Vagina (tissue), 2 donors: ENCODE measurements around the gene HEATR3. TPM values are rescaled to one million over a fixed set of nuclear protein-coding genes. Genes with fewer than 3 reads are reported as not detected.

Source experiments
- DNase-seq, 2 donors: peaks; one replicate each; pipeline ENCODE4 v3.0.0-alpha.2; 2017; ENCODE audit errors: extremely low spot score in 2 of 2
- H3K27ac ChIP-seq: fragments of 200-600 bp; sonication (generic); one replicate; pipeline ENCODE4 v1.5.1; 2019
- H3K27me3 ChIP-seq: fragments of 200-600 bp; sonication (generic); one replicate; pipeline ENCODE4 v1.5.1; 2019
- H3K36me3 ChIP-seq, 2 donors: fragments of 200-600 bp; sonication (generic); one replicate each; pipeline ENCODE4 v1.5.1; 2017 to 2019
- H3K4me1 ChIP-seq: fragments of 200-600 bp; sonication (generic); one replicate; pipeline ENCODE4 v1.5.1; 2019
- H3K4me3 ChIP-seq, 2 donors: fragments of 200-600 bp; sonication (generic); 1 replicate in 1 of 2; 2 replicates in 1 of 2; pipeline ENCODE4 v1.5.1; 2016 to 2019
- H3K9me3 ChIP-seq: fragments of 200-600 bp; sonication (generic); one replicate; pipeline ENCODE4 v1.5.1; 2019
- POLR2A ChIP-seq, 2 donors: fragments of 450-650 bp; IDR thresholded peaks; one replicate each; pipeline ENCODE4 v1.6.1; 2017; ENCODE audit warnings: antibody characterized with exemption in 2 of 2, mild to moderate bottlenecking in 2 of 2, moderate library complexity in 2 of 2
- POLR2AphosphoS5 ChIP-seq, 2 donors: sonication (generic); formaldehyde crosslinking; IDR thresholded peaks; one replicate each; pipeline ENCODE4 v1.9.0; 2017; ENCODE audit warnings: antibody characterized with exemption in 2 of 2, mild to moderate bottlenecking in 2 of 2, low read depth in 1 of 2; ENCODE audit not compliant: insufficient read depth in 1 of 2
- intact Hi-C: fragments of 100-400 bp; cut with DNase I; formaldehyde crosslinking; loops from one replicate; pipeline ENCODE4 v1.15.1; 2023
- total RNA-seq: library from RNA; depleted of rRNA; stranded (reverse); fragments of >200 nt; gene quantifications from one replicate; pipeline ENCODE4 v1.2.3, GENCODE V29; 2016
- TF ChIP-seq, protein P1 (sequence below), 3 experiments: fragments of 450-650 bp in 2 of 3; fragments of 200-600 bp in 1 of 3; sonication (generic) in 1 of 3; IDR thresholded peaks; one replicate each; pipeline ENCODE4 v1.5.1; 2017 to 2019; ENCODE audit warnings: antibody characterized with exemption in 3 of 3, mild to moderate bottlenecking in 2 of 3, moderate library complexity in 2 of 3

The HEATR3 gene
- total RNA-seq, 1 donor from 2014 or later = 16.5 TPM

DNA sequence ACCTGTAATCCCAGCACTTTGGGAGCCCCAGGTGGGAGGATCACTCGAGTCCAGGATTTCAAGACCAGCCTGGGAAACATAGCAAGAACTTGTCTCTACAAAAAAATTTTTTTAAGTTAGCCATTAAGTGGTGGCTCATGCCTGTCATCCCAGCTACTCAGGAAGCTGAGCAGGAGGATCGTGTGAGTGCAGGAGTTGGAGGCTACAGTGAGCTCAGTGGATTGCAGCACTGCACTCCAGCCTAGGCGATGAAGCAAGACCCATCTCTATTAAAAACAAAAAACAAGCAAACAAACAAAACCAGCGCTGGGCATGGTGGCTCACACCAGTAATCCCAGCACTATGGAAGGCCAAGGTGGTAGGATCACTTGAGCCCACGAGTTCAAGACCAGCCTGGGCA lies 38.0 kb downstream of the HEATR3 start:
- Histone ChIP-seq H3K4me1 (no peaks in the 10 kb centered on the region), H3K27ac (no peak overlapping the region), H3K27me3 (no peaks in the 10 kb centered on the region), H3K36me3 (peaks cover 0 to 56% of the 10 kb centered on the region in 2 donors), H3K9me3 (no peaks in the 10 kb centered on the region), H3K4me3 (no peak overlapping the region)
- no peak for DNase-seq
- TF ChIP-seq, protein P1, sequence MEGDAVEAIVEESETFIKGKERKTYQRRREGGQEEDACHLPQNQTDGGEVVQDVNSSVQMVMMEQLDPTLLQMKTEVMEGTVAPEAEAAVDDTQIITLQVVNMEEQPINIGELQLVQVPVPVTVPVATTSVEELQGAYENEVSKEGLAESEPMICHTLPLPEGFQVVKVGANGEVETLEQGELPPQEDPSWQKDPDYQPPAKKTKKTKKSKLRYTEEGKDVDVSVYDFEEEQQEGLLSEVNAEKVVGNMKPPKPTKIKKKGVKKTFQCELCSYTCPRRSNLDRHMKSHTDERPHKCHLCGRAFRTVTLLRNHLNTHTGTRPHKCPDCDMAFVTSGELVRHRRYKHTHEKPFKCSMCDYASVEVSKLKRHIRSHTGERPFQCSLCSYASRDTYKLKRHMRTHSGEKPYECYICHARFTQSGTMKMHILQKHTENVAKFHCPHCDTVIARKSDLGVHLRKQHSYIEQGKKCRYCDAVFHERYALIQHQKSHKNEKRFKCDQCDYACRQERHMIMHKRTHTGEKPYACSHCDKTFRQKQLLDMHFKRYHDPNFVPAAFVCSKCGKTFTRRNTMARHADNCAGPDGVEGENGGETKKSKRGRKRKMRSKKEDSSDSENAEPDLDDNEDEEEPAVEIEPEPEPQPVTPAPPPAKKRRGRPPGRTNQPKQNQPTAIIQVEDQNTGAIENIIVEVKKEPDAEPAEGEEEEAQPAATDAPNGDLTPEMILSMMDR (IDR thresholded peaks at IDR 0.05) = no peak
- TF ChIP-seq POLR2AphosphoS5 (IDR thresholded peaks at IDR 0.05; ENCODE audit: insufficient read depth in 1 of 2, low read depth in 1 of 2) = no peak
- no peak for TF ChIP-seq POLR2A (IDR thresholded peaks at IDR 0.05)
- intact Hi-C loops = no loop called here

DNA sequence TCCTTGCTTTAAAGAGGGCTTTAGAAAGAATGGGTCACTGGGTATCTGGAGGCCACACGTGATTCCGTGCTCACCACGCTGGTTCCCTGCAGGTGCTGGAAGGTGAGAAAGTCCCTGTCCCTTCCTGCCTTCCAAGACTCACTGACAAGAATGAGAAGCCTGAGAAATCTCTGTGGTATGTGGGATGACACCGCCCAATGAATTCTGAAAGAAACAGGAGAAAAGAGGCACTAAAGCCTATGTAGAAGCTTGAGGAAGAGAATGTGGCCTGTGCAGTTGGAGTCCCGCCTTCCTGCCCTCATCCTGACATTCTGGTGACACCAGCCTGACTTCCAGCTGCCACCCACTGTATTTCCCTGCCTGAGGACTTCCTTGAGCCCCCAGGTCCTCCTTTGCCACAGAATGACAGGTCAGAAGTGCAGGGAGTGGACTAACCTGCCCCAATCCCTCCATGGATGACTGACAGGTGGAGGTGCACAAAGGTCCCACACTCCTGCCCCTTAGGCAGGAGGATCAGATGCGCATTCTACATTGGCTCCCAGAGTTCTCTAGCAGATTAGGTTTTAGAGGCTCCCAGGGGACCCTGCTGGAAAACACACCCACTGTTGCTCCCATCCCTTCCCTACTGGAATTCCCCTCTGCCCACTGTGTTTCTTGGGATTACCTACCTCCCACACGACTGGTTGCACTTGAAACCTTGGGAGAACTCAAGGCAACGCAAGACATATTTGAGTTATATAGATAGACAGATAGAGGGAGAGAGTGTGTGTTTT lies 48.8 kb downstream of the HEATR3 start:
- H3K4me3 ChIP-seq = no peak overlapping the region
- TF ChIP-seq POLR2A (IDR thresholded peaks at IDR 0.05) (no peak), POLR2AphosphoS5 (IDR thresholded peaks at IDR 0.05; ENCODE audit: insufficient read depth in 1 of 2, low read depth in 1 of 2) (no peak)
- TF ChIP-seq, protein P1 (IDR thresholded peaks at IDR 0.05) = no peak
- intact Hi-C loops = no loop called here
- no peak overlapping the region for H3K27ac ChIP-seq
- no peak for DNase-seq
- no peaks in the 10 kb centered on the region for H3K36me3 ChIP-seq
- no peaks in the 10 kb centered on the region for H3K27me3 ChIP-seq
- H3K9me3 ChIP-seq = no peaks in the 10 kb centered on the region
- H3K4me1 ChIP-seq = no peaks in the 10 kb centered on the region

DNA sequence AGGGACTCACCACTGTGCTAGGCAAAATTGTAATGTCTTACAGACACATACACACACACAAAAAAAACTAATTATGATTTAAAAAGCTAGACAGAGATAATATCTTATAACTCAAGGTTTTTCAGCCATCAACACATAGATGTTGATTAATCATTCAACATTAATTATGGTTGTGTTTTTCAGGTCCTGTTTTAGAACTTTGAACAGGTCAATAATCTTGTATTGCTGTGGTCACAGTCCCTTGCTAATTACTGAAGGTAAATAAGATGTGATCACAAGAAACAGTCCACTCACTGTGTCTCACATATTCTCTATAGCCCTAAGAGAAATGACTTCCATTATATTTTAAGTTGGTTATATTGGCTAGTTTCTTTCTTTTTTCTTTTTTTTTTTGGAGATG lies 54.9 kb downstream of the HEATR3 start:
- intact Hi-C loops = no loop called here
- TF ChIP-seq, protein P1 (IDR thresholded peaks at IDR 0.05) = no peak
- TF ChIP-seq POLR2AphosphoS5 (IDR thresholded peaks at IDR 0.05; ENCODE audit: insufficient read depth in 1 of 2, low read depth in 1 of 2) (no peak), POLR2A (IDR thresholded peaks at IDR 0.05) (no peak)
- Histone ChIP-seq H3K9me3 (no peaks in the 10 kb centered on the region), H3K27ac (no peak overlapping the region), H3K4me3 (no peak overlapping the region), H3K27me3 (no peaks in the 10 kb centered on the region), H3K36me3 (no peaks in the 10 kb centered on the region), H3K4me1 (no peaks in the 10 kb centered on the region)
- no peak for DNase-seq

DNA sequence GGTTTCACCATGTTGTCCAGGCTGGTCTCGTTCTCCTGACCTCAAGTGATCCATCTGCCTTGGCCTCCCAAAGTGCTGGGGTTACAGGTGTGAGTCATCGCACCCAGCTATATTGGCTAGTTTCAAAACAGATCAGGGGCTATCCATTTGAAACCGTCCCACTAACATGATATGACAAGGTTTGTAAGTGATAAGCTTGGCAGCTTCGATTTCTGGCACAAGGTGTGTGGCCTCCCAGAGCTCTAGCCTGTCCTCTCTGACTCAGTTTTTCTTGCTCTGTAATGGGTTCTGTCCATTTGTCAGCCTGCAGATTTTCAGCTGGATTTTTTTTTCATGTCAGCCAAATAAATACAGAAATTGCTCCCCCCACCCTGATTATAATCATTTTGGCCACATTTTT lies 55.5 kb downstream of the HEATR3 start:
- intact Hi-C loops = no loop called here
- H3K27me3 ChIP-seq = no peaks in the 10 kb centered on the region
- no peak for DNase-seq
- no peaks in the 10 kb centered on the region for H3K4me1 ChIP-seq
- no peaks in the 10 kb centered on the region for H3K9me3 ChIP-seq
- TF ChIP-seq POLR2A (IDR thresholded peaks at IDR 0.05) (no peak), POLR2AphosphoS5 (IDR thresholded peaks at IDR 0.05; ENCODE audit: insufficient read depth in 1 of 2, low read depth in 1 of 2) (no peak)
- TF ChIP-seq, protein P1 (IDR thresholded peaks at IDR 0.05) = no peak
- H3K27ac ChIP-seq = no peak overlapping the region
- H3K36me3 ChIP-seq = no peaks in the 10 kb centered on the region
- H3K4me3 ChIP-seq = no peak overlapping the region

DNA sequence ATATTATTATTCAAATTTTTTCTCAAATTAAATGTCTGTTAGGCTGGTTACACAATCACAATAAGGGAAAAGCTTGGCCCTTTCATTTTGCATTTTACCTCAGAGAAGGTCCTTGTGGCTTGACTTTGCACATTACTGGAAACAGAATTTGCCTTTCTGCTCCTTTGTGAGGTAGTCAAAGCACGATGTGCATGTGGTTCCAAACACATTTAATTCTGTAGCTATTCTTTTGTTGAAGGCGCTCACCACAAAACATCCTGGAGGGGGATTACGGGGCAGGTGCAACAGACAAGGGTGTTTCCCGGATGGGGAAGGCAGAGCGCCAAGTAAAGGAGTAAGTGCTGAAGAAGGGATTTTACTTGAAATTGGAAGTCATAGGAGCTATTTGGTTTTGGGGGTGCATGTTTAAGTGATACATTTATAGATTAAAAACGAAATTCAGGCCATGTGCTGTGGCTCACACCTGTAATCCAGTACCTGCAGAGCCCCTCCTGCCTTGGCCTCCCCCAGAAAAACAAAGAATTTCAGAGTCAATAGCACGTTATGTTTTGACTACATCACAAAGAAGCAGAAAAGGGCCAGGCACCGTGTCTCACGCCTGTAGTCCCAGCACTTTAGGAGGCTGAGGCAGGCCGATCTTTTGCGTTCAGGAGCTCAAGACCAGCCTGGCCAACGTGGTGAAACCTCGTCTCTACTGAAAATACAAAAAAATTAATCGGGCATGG lies 56.1 kb downstream of the HEATR3 start:
- Histone ChIP-seq H3K36me3 (no peaks in the 10 kb centered on the region), H3K9me3 (no peaks in the 10 kb centered on the region), H3K4me1 (no peaks in the 10 kb centered on the region), H3K27me3 (no peaks in the 10 kb centered on the region), H3K4me3 (no peak overlapping the region), H3K27ac (no peak overlapping the region)
- no peak for DNase-seq
- intact Hi-C loops = no loop called here
- TF ChIP-seq, protein P1 (IDR thresholded peaks at IDR 0.05) = no peak
- no peak for TF ChIP-seq POLR2AphosphoS5 (IDR thresholded peaks at IDR 0.05; ENCODE audit: insufficient read depth in 1 of 2, low read depth in 1 of 2)
- no peak for TF ChIP-seq POLR2A (IDR thresholded peaks at IDR 0.05)
